Mammary epithelial cell (primary cell): ENCODE measurements around the gene MYO1D.
"Not testable (repeated sequence)": the region's sequence is repeated elsewhere in the genome, so short reads cannot be mapped to it uniquely, and the experiment has no call there.

Experiments used
- EZH2 ChIP-seq: IDR thresholded peaks from 2 replicates; pipeline ENCODE4 v1.6.1; 2012; ENCODE audit warnings: low read length, inconsistent platforms, borderline replicate concordance
- TF ChIP-seq, protein P1 (sequence below), 2 donors: IDR thresholded peaks in 1 of 2; conservative IDR thresholded peaks in 1 of 2; 2 replicates each; pipeline ENCODE4 v1.5.1; 2011 to 2012; ENCODE audit warnings: inconsistent platforms in 2 of 2, low read length in 2 of 2, mild to moderate bottlenecking in 2 of 2, control low read depth in 1 of 2, low read depth in 1 of 2; ENCODE audit not compliant: insufficient read depth in 1 of 2; ENCODE audit errors: extremely low read depth in 1 of 2

DNA sequence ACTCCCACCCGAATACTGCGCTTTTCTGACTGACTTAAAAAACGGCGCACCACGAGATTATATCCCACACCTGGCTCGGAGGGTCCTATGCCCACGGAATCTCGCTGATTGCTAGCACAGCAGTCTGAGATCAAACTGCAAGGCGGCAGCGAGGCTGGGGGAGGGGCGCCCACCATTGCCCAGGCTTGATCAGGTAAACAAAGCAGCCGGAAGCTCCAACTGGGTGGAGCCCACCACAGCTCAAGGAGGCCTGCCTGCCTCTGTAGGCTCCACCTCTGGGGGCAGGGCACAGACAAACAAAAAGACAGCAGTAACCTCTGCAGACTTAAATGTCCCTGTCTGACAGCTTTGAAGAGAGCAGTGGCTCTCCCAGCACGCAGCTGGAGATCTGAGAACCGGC is 10.5 kb upstream of the MYO1D start:
- TF ChIP-seq, protein P1, sequence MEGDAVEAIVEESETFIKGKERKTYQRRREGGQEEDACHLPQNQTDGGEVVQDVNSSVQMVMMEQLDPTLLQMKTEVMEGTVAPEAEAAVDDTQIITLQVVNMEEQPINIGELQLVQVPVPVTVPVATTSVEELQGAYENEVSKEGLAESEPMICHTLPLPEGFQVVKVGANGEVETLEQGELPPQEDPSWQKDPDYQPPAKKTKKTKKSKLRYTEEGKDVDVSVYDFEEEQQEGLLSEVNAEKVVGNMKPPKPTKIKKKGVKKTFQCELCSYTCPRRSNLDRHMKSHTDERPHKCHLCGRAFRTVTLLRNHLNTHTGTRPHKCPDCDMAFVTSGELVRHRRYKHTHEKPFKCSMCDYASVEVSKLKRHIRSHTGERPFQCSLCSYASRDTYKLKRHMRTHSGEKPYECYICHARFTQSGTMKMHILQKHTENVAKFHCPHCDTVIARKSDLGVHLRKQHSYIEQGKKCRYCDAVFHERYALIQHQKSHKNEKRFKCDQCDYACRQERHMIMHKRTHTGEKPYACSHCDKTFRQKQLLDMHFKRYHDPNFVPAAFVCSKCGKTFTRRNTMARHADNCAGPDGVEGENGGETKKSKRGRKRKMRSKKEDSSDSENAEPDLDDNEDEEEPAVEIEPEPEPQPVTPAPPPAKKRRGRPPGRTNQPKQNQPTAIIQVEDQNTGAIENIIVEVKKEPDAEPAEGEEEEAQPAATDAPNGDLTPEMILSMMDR (conservative IDR thresholded peaks at IDR 0.05 in 1 of 2, IDR thresholded peaks at IDR 0.05 in 1 of 2; ENCODE audit: extremely low read depth in 1 of 2, insufficient read depth in 1 of 2, low read depth in 1 of 2, low read length in 2 of 2) = not testable (repeated sequence)
- not testable (repeated sequence) for TF ChIP-seq EZH2
